Measurements from ENCODE around the gene CSMD2. TPM values are rescaled to one million over a fixed set of nuclear protein-coding genes. Genes with fewer than 3 reads are reported as not detected.

Gene CSMD2
- total and polyA plus RNA-seq, 2 experiments from 2014 or later: 5.3 to 16.6 TPM

DNA sequence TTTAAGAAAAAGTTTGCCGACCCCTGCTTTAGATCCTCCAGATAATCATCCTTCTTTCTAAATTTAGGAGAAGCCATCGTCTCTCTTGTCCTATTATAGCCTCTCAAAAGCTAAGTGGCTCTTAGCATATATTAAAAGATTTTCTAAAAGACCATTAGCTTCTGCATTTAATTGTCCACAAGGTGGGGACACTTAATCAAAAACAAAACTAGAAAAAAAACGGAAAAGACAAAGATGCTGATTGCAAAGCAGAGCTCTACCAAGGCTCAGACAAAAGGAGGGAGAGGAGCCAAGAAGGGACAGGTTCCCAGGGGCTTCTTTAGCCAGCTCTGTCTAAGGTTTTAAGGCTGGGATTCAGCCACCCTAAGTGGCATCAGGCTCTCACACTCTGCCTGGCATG, 429.4 kb downstream of the CSMD2 start:
- Histone ChIP-seq H4K20me1 (replicated peaks; ENCODE audit: insufficient read depth) (peaks cover 9% of the 10 kb centered on the region), H3K27ac (ENCODE audit: low read depth) (no peak overlapping the region), H3K4me1 (ENCODE audit: insufficient read depth) (no peaks in the 10 kb centered on the region), H3K79me2 (replicated peaks; ENCODE audit: insufficient read depth) (no peaks in the 10 kb centered on the region), H3K27me3 (ENCODE audit: insufficient read depth) (no peaks in the 10 kb centered on the region), H3K36me3 (ENCODE audit: insufficient read depth) (no peaks in the 10 kb centered on the region), H3F3A (replicated peaks; ENCODE audit: low read depth) (no peaks in the 10 kb centered on the region), H3K9me2 (ENCODE audit: insufficient read depth) (no peaks in the 10 kb centered on the region), H3K4me3 (no peak overlapping the region), H3K4me2 (no peak overlapping the region), H2AFZ (no peak overlapping the region)
- ATAC-seq (no peak), DNase-seq (ENCODE audit: low spot score) (peak; percentile 17)
- H3K4me3 Mint-ChIP-seq: no peak overlapping the region
- peaks cover 6% of the 10 kb centered on the region for H3K27me3 Mint-ChIP-seq (ENCODE audit: insufficient read depth, low read depth, poor library complexity)
- peaks cover 24% of the 10 kb centered on the region; the same call in 2 of the 3 replicates for H3K36me3 Mint-ChIP-seq (ENCODE audit: low read depth)
- H3K27ac Mint-ChIP-seq: no peak overlapping the region
- H3K4me1 Mint-ChIP-seq: peaks cover 13% of the 10 kb centered on the region; the same call in 2 of the 3 replicates
- H3K9me3 Mint-ChIP-seq: no peaks in the 10 kb centered on the region
- TF ChIP-seq, protein P1, sequence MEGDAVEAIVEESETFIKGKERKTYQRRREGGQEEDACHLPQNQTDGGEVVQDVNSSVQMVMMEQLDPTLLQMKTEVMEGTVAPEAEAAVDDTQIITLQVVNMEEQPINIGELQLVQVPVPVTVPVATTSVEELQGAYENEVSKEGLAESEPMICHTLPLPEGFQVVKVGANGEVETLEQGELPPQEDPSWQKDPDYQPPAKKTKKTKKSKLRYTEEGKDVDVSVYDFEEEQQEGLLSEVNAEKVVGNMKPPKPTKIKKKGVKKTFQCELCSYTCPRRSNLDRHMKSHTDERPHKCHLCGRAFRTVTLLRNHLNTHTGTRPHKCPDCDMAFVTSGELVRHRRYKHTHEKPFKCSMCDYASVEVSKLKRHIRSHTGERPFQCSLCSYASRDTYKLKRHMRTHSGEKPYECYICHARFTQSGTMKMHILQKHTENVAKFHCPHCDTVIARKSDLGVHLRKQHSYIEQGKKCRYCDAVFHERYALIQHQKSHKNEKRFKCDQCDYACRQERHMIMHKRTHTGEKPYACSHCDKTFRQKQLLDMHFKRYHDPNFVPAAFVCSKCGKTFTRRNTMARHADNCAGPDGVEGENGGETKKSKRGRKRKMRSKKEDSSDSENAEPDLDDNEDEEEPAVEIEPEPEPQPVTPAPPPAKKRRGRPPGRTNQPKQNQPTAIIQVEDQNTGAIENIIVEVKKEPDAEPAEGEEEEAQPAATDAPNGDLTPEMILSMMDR (conservative IDR thresholded peaks at IDR 0.05; ENCODE audit: low read depth in 2 of 2): peak in 1 of 2 experiments; percentile 36; a peak in 2 of 4 replicates
- TF ChIP-seq CREB1 (CRISPR knock-in tag; IDR thresholded peaks at IDR 0.05; ENCODE audit: low read depth): no peak
- TF ChIP-seq NANOG (IDR thresholded peaks at IDR 0.05; ENCODE audit: borderline replicate concordance): no peak
- TF ChIP-seq JUNB (IDR thresholded peaks at IDR 0.05; ENCODE audit: unreplicated experiment): no peak

DNA sequence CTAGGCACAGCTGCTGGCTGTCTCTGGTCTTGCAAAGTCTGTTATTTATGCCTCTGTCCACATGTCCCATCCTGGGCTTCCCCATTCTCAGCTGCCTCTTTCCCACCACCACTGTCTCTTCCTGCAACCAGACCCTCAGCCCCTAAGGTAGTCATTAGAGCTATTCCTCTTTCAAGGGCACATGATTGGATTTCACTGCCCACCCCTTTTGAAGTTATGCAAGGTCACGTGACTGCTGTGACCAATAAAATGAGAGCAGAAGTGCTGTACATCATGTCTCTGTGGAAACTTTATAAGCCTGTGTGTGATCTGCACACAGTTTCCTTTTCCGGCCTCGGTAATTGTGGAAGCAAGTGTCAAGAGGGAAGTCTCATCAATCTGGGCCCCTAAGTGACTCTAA, 437.7 kb downstream of the CSMD2 start:
- H3K36me3 ChIP-seq (ENCODE audit: insufficient read depth): peaks cover 5% of the 10 kb centered on the region; the same call in 1 of the 2 replicates
- ATAC-seq (no peak), DNase-seq (ENCODE audit: low spot score) (no peak)
- no peaks in the 10 kb centered on the region; the same call in 1 of the 2 replicates for H4K20me1 ChIP-seq (replicated peaks; ENCODE audit: insufficient read depth)
- TF ChIP-seq CREB1 (CRISPR knock-in tag; IDR thresholded peaks at IDR 0.05; ENCODE audit: low read depth): no peak
- TF ChIP-seq, protein P2, sequence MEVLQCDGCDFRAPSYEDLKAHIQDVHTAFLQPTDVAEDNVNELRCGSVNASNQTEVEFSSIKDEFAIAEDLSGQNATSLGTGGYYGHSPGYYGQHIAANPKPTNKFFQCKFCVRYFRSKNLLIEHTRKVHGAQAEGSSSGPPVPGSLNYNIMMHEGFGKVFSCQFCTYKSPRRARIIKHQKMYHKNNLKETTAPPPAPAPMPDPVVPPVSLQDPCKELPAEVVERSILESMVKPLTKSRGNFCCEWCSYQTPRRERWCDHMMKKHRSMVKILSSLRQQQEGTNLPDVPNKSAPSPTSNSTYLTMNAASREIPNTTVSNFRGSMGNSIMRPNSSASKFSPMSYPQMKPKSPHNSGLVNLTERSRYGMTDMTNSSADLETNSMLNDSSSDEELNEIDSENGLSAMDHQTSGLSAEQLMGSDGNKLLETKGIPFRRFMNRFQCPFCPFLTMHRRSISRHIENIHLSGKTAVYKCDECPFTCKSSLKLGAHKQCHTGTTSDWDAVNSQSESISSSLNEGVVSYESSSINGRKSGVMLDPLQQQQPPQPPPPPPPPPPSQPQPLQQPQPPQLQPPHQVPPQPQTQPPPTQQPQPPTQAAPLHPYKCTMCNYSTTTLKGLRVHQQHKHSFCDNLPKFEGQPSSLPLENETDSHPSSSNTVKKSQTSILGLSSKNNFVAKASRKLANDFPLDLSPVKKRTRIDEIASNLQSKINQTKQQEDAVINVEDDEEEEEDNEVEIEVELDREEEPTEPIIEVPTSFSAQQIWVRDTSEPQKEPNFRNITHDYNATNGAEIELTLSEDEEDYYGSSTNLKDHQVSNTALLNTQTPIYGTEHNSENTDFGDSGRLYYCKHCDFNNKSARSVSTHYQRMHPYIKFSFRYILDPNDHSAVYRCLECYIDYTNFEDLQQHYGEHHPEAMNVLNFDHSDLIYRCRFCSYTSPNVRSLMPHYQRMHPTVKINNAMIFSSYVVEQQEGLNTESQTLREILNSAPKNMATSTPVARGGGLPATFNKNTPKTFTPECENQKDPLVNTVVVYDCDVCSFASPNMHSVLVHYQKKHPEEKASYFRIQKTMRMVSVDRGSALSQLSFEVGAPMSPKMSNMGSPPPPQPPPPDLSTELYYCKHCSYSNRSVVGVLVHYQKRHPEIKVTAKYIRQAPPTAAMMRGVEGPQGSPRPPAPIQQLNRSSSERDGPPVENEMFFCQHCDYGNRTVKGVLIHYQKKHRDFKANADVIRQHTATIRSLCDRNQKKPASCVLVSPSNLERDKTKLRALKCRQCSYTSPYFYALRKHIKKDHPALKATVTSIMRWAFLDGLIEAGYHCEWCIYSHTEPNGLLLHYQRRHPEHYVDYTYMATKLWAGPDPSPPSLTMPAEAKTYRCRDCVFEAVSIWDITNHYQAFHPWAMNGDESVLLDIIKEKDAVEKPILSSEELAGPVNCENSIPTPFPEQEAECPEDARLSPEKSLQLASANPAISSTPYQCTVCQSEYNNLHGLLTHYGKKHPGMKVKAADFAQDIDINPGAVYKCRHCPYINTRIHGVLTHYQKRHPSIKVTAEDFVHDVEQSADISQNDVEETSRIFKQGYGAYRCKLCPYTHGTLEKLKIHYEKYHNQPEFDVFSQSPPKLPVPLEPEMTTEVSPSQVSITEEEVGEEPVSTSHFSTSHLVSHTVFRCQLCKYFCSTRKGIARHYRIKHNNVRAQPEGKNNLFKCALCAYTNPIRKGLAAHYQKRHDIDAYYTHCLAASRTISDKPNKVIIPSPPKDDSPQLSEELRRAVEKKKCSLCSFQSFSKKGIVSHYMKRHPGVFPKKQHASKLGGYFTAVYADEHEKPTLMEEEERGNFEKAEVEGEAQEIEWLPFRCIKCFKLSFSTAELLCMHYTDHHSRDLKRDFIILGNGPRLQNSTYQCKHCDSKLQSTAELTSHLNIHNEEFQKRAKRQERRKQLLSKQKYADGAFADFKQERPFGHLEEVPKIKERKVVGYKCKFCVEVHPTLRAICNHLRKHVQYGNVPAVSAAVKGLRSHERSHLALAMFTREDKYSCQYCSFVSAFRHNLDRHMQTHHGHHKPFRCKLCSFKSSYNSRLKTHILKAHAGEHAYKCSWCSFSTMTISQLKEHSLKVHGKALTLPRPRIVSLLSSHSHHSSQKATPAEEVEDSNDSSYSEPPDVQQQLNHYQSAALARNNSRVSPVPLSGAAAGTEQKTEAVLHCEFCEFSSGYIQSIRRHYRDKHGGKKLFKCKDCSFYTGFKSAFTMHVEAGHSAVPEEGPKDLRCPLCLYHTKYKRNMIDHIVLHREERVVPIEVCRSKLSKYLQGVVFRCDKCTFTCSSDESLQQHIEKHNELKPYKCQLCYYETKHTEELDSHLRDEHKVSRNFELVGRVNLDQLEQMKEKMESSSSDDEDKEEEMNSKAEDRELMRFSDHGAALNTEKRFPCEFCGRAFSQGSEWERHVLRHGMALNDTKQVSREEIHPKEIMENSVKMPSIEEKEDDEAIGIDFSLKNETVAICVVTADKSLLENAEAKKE (CRISPR knock-in tag; IDR thresholded peaks at IDR 0.05): no peak
- no peak for TF ChIP-seq JUNB (IDR thresholded peaks at IDR 0.05; ENCODE audit: unreplicated experiment)
- no peaks in the 10 kb centered on the region for H3K27me3 ChIP-seq (ENCODE audit: insufficient read depth)
- Mint-ChIP-seq H3K27me3 (ENCODE audit: insufficient read depth, low read depth, poor library complexity) (peaks cover 9% of the 10 kb centered on the region), H3K4me3 (no peak overlapping the region), H3K4me1 (no peaks in the 10 kb centered on the region), H3K36me3 (ENCODE audit: low read depth) (peaks cover 27% of the 10 kb centered on the region), H3K9me3 (no peaks in the 10 kb centered on the region), H3K27ac (no peak overlapping the region)
- H3K79me2 ChIP-seq (replicated peaks; ENCODE audit: insufficient read depth): no peaks in the 10 kb centered on the region
- H3K4me2 ChIP-seq: no peak overlapping the region
- no peaks in the 10 kb centered on the region for H3K4me1 ChIP-seq (ENCODE audit: insufficient read depth)
- H3K9me2 ChIP-seq (ENCODE audit: insufficient read depth): no peaks in the 10 kb centered on the region
- H3K4me3 ChIP-seq: no peak overlapping the region
- H2AFZ ChIP-seq: no peak overlapping the region
- H3F3A ChIP-seq (replicated peaks; ENCODE audit: low read depth): no peaks in the 10 kb centered on the region
- no peak overlapping the region for H3K27ac ChIP-seq (ENCODE audit: low read depth)
